CD1c-positive myeloid dendritic cell (primary cell): ENCODE results near the gene SBF2.

Source experiments
- DNase-seq: peaks from one replicate; pipeline ENCODE4 v3.0.0-alpha.2; 2016; ENCODE audit errors: extremely low spot score

The SBF2 gene

GRCh38 chr11:10317776-10318526 is 23.9 kb upstream of the SBF2 start:
- DNase-seq: no peak

GRCh38 chr11:10317151-10317755 is 23.2 kb upstream of the SBF2 start:
- DNase-seq: no peak

- DNase-seq: no peak
Observed at GRCh38 chr11:10315083-10315482, 21.1 kb upstream of the SBF2 start.

- peak; percentile 75 for DNase-seq
Observed at GRCh38 chr11:10314199-10315072, 20.4 kb upstream of the SBF2 start.

GRCh38 chr11:10311802-10312201 is 17.8 kb upstream of the SBF2 start:
- no peak for DNase-seq

- no peak for DNase-seq
Observed at GRCh38 chr11:10310301-10310841, 16.4 kb upstream of the SBF2 start.

GRCh38 chr11:10309163-10310093 is 15.4 kb upstream of the SBF2 start:
- no peak for DNase-seq

GRCh38 chr11:10308201-10308954 is 14.4 kb upstream of the SBF2 start:
- DNase-seq: no peak

- peak; percentile 92 for DNase-seq
Observed at GRCh38 chr11:10307400-10308200, 13.6 kb upstream of the SBF2 start.

GRCh38 chr11:10307022-10307399 is 13.0 kb upstream of the SBF2 start:
- DNase-seq: no peak

- no peak for DNase-seq
Observed at GRCh38 chr11:10305964-10306918, 12.2 kb upstream of the SBF2 start.

- peak; percentile 49 for DNase-seq
Observed at GRCh38 chr11:10305262-10305963, 11.4 kb upstream of the SBF2 start.

- DNase-seq: peak; percentile 90
Observed at GRCh38 chr11:10304495-10305261, 10.7 kb upstream of the SBF2 start, which contains the start of gene ADM. TSS of gene ADM (plus strand) at chr11:10305073. CDS start at chr11:10305701, 628 bp downstream.

GRCh38 chr11:10303558-10304363 is 9.7 kb upstream of the SBF2 start:
- DNase-seq: peak; percentile 83

GRCh38 chr11:10302744-10303557 is 8.9 kb upstream of the SBF2 start:
- DNase-seq: peak; percentile 94
